ENCODE data around the gene CNTRL.

GRCh38 chr9:121185178-121185745 is 110.5 kb downstream of the CNTRL start:
- TF ChIP-seq POLR2A (IDR thresholded peaks at IDR 0.05) (no peak), POLR2AphosphoS5 (IDR thresholded peaks at IDR 0.05) (no peak), CTCF (IDR thresholded peaks at IDR 0.05 in 8 of 11, conservative IDR thresholded peaks at IDR 0.05 in 3 of 11) (no peak)
